Mucosa of descending colon (tissue), 3 donors: ENCODE results near the gene DHX15. TPM values are rescaled to one million over a fixed set of nuclear protein-coding genes. Genes with fewer than 3 reads are reported as not detected.
A peak's percentile ranks its signal among the peaks of the same experiment; 100 is the strongest.

Source experiments
- ATAC-seq: fragments of 200-7000 bp; cut with Tn5 transposase; one replicate; pipeline ENCODE4 v1.9.1; 2020; ENCODE audit warnings: mild to moderate bottlenecking, moderate library complexity
- DNase-seq, 3 donors: peaks; one replicate each; pipeline ENCODE4 v3.0.0-alpha.2; 2020
- H3K36me3 ChIP-seq: fragments of 200-600 bp; one replicate; pipeline ENCODE4 v1.8.0; 2021; ENCODE audit warnings: low read depth, mild to moderate bottlenecking
- H3K4me1 ChIP-seq: fragments of 200-600 bp; one replicate; pipeline ENCODE4 v1.8.0; 2021; ENCODE audit warnings: low read depth, mild to moderate bottlenecking
- H3K4me3 ChIP-seq: fragments of 200-600 bp; one replicate; pipeline ENCODE4 v1.8.0; 2021; ENCODE audit warnings: mild to moderate bottlenecking
- H3K9me3 ChIP-seq: fragments of 200-600 bp; one replicate; pipeline ENCODE4 v1.8.0; 2021; ENCODE audit warnings: mild to moderate bottlenecking
- CTCF ChIP-seq: fragments of 200-600 bp; IDR thresholded peaks from one replicate; pipeline ENCODE4 v1.8.0; 2022; ENCODE audit warnings: antibody characterized with exemption, mild to moderate bottlenecking
- intact Hi-C, 2 donors: fragments of 100-400 bp; cut with DNase I in 1 of 2; cut with micrococcal nuclease in 1 of 2; formaldehyde crosslinking; loops; one replicate each; pipeline versions ENCODE4 v1.11.0 to v1.11.1; 2022; cut with DNase I, micrococcal nuclease
- total RNA-seq, 3 donors: library from RNA; stranded (reverse); fragmentation: NEBNext Ultra II Directional in 2 of 3; extraction: Animal tissue kit (Norgen Biotek cat#: 25700) in 2 of 3; gene quantifications; one replicate each; pipeline versions ENCODE4 v1.2.1 to v1.2.4, GENCODE V29; 2021 to 2023
- donor health status: DM: no; HTN: no; CAD: no; lungs with moderate emphysema.
- donor health status: DM: no; HTN: no; CAD: no.
- donor health status: DM: no; HTN: yes; CAD: no.

Gene DHX15
- total RNA-seq, 3 donors from 2014 or later, result 118 to 136 (median 135) TPM

GRCh38 chr4:24570574-24571236 lies 13.6 kb downstream of the DHX15 start:
- TF ChIP-seq CTCF, result no peak
- Histone ChIP-seq H3K9me3 (no peaks in the 10 kb centered on the region), H3K36me3 (no peaks in the 10 kb centered on the region), H3K4me1 (peaks cover 26% of the 10 kb centered on the region), H3K4me3 (no peak overlapping the region)
- intact Hi-C loops, result no loop called here
- DNase-seq (no peak), ATAC-seq (no peak)

GRCh38 chr4:24570172-24570571 lies 14.2 kb downstream of the DHX15 start:
- no peak for TF ChIP-seq CTCF
- H3K4me1 ChIP-seq, result peaks cover 32% of the 10 kb centered on the region
- no peak overlapping the region for H3K4me3 ChIP-seq
- no peaks in the 10 kb centered on the region for H3K9me3 ChIP-seq
- ATAC-seq (no peak), DNase-seq (no peak)
- intact Hi-C loops, result no loop called here
- H3K36me3 ChIP-seq, result no peaks in the 10 kb centered on the region

GRCh38 chr4:24569662-24570061 lies 14.7 kb downstream of the DHX15 start:
- TF ChIP-seq CTCF, result no peak
- Histone ChIP-seq H3K4me3 (no peak overlapping the region), H3K36me3 (no peaks in the 10 kb centered on the region), H3K4me1 (peaks cover 34% of the 10 kb centered on the region), H3K9me3 (no peaks in the 10 kb centered on the region)
- no peak for DNase-seq
- intact Hi-C loops, result no loop called here
- ATAC-seq, result no peak

GRCh38 chr4:24568425-24568824 lies 15.9 kb downstream of the DHX15 start:
- H3K36me3 ChIP-seq, result no peaks in the 10 kb centered on the region
- no peak overlapping the region for H3K4me3 ChIP-seq
- no peak for TF ChIP-seq CTCF
- peaks cover 32% of the 10 kb centered on the region for H3K4me1 ChIP-seq
- ATAC-seq (no peak), DNase-seq (no peak)
- H3K9me3 ChIP-seq, result no peaks in the 10 kb centered on the region
- intact Hi-C loops, result no loop called here

- Histone ChIP-seq H3K4me3 (no peak overlapping the region), H3K4me1 (peaks cover 34% of the 10 kb centered on the region), H3K9me3 (no peaks in the 10 kb centered on the region), H3K36me3 (no peaks in the 10 kb centered on the region)
- DNase-seq (no peak), ATAC-seq (no peak)
- intact Hi-C loops, result no loop called here
- TF ChIP-seq CTCF, result no peak
Measured at GRCh38 chr4:24565054-24565453, 19.3 kb downstream of the DHX15 start.

GRCh38 chr4:24564488-24564887 lies 19.9 kb downstream of the DHX15 start:
- intact Hi-C loops, result no loop called here
- DNase-seq, result no peak
- Histone ChIP-seq H3K9me3 (no peaks in the 10 kb centered on the region), H3K4me3 (no peak overlapping the region), H3K36me3 (no peaks in the 10 kb centered on the region), H3K4me1 (peaks cover 34% of the 10 kb centered on the region)
- peak; percentile 59 for ATAC-seq
- no peak for TF ChIP-seq CTCF
